ENCODE measurements around the gene TCF7L1. TPM values are rescaled to one million over a fixed set of nuclear protein-coding genes. Genes with fewer than 3 reads are reported as not detected.

Gene TCF7L1
- total and polyA plus RNA-seq, 2 experiments from 2014 or later = 0.65 to 1.8 TPM

DNA sequence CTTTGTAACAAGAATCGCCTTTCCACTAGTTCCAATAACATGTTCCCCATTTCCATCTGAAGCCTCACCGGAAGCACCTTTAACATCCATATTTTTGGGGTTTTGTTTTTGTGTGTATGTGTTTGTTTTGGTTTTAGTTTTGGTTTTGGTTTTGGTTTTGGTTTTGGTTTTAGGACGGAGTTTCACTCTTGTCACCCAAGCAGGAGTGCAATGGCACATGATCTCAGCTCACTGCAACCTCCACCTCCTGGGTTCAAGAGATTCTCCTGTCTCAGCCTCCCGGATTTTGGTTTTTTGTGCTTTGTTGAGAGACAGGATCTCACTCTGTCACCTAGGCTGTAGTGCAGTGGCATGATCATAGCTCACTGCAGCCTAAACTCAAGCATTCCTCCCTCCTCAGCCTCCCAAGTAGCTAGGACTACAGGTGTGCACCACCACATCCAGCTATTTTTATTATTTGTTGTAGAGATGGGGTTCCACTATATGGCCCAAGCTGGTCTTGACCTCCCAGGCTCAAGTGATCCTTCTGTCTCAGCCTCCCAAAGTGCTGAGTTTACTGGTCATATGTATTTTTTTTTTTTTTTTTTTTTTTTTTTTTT, 158.3 kb downstream of the TCF7L1 start:
- Histone ChIP-seq H3K27me3 (replicated peaks; ENCODE audit: insufficient read depth) (no peaks in the 10 kb centered on the region), H3K9ac (no peak overlapping the region), H3K4me2 (ENCODE audit: unreplicated experiment) (no peak overlapping the region), H3K79me2 (ENCODE audit: insufficient read depth) (no peaks in the 10 kb centered on the region), H3K9me2 (ENCODE audit: insufficient read depth) (no peaks in the 10 kb centered on the region), H3K27ac (no peak overlapping the region), H3K36me3 (ENCODE audit: low read depth) (no peaks in the 10 kb centered on the region), H3K4me3 (no peak overlapping the region), H2AFZ (no peak overlapping the region), H3F3A (ENCODE audit: insufficient read depth) (peaks cover 10% of the 10 kb centered on the region; the same call in 1 of the 2 replicates), H3K4me1 (ENCODE audit: insufficient read depth) (peaks cover 18% of the 10 kb centered on the region), H3K9me3 (ENCODE audit: low read depth) (no peaks in the 10 kb centered on the region), H4K20me1 (ENCODE audit: insufficient read depth) (no peaks in the 10 kb centered on the region)
- DNase-seq = no peak
- no peak for TF ChIP-seq EZH2phosphoT487 (IDR thresholded peaks at IDR 0.05; ENCODE audit: insufficient read depth, low read depth)
- no peak for TF ChIP-seq EZH2 (IDR thresholded peaks at IDR 0.05; ENCODE audit: insufficient read depth, poor library complexity, severe bottlenecking)
- in situ Hi-C loops (cut with MboI) = loop anchor here (25.0 kb wide), 1 partner anchor 804 kb away; no protein-coding TSS in a partner anchor
- 97 to 100% methylated on average over 4 of the region's 4 CpGs for WGBS, 2 experiments (ENCODE audit: low coverage in 1 of 2, low lambda C conversion rate in 2 of 2, missing lambda C conversion rate in 2 of 2)

DNA sequence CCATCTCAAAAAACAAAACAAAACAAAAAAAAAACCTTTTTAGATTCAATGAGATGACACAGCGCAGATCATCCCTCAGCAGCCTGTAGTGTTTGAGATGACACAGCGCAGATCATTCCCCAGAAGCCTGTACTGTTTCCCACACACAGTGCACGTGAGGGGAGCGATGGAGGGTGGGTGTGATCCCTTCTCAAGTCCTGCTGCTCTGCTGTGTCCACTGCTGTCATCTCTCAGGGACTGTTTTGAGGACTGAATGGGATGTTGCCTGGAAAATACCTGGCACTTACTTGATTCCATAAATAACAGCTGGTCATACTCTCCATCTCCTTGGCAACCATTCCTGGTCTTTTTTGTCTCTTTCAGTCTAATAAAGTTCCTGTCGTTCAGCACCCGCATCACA, 168.9 kb downstream of the TCF7L1 start:
- in situ Hi-C loops (cut with MboI) = no loop called here
- H3K27me3 ChIP-seq (replicated peaks; ENCODE audit: insufficient read depth) = no peaks in the 10 kb centered on the region
- no peak for TF ChIP-seq EZH2 (IDR thresholded peaks at IDR 0.05; ENCODE audit: insufficient read depth, poor library complexity, severe bottlenecking)
- TF ChIP-seq EZH2phosphoT487 (IDR thresholded peaks at IDR 0.05; ENCODE audit: insufficient read depth, low read depth) = no peak
- no peaks in the 10 kb centered on the region for H4K20me1 ChIP-seq (ENCODE audit: insufficient read depth)
- 85 to 89% methylated on average over 5 to 6 of the region's 6 CpGs for WGBS, 2 experiments (ENCODE audit: low coverage in 1 of 2, low lambda C conversion rate in 2 of 2, missing lambda C conversion rate in 2 of 2)
- H3K4me3 ChIP-seq = no peak overlapping the region
- no peaks in the 10 kb centered on the region for H3K9me3 ChIP-seq (ENCODE audit: low read depth)
- H3K4me2 ChIP-seq (ENCODE audit: unreplicated experiment) = no peak overlapping the region
- DNase-seq = no peak
- H2AFZ ChIP-seq = no peak overlapping the region
- H3K79me2 ChIP-seq (ENCODE audit: insufficient read depth) = no peaks in the 10 kb centered on the region
- H3K36me3 ChIP-seq (ENCODE audit: low read depth) = no peaks in the 10 kb centered on the region
- no peaks in the 10 kb centered on the region for H3K4me1 ChIP-seq (ENCODE audit: insufficient read depth)
- H3K27ac ChIP-seq = no peak overlapping the region
- no peaks in the 10 kb centered on the region for H3K9me2 ChIP-seq (ENCODE audit: insufficient read depth)
- no peak overlapping the region for H3K9ac ChIP-seq
- H3F3A ChIP-seq (ENCODE audit: insufficient read depth) = no peaks in the 10 kb centered on the region

DNA sequence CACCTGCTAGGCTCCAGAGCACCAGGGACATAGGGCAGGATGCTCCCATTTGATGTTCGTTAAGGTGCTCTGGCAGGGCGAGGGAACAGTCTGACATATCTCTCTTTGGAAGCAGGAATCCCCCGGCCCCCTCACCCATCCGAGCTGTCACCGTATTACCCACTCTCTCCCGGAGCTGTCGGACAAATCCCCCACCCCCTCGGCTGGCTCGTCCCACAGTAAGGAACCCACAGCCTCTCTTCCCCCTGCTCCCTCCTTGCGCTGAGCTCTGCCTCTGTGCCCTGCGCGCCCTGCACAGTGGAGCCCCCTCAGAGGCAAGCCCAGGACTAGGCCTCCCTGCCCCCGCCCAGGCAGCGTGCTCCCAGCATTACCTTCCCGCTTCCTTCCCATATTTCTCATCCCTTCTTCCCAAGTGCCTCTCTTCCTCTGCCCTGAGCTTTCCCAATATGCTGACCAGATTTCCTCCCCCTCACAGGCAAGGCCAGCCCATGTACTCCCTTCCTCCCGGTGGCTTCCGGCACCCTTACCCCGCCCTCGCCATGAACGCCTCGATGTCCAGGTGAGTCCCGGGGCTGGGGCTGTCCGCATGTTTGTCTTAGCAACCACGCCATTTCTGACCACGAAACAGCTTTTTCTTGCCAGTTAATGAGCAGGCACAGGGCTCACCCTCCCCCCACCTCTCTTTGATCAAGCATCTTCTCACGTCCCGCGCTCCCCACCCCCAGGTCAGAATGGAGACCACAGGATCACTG, 170.8 kb downstream of the TCF7L1 start:
- Histone ChIP-seq H3K36me3 (ENCODE audit: low read depth) (no peaks in the 10 kb centered on the region), H3K9me2 (ENCODE audit: insufficient read depth) (no peaks in the 10 kb centered on the region), H4K20me1 (ENCODE audit: insufficient read depth) (no peaks in the 10 kb centered on the region), H3K4me2 (ENCODE audit: unreplicated experiment) (no peak overlapping the region), H3K9ac (no peak overlapping the region), H3K79me2 (ENCODE audit: insufficient read depth) (no peaks in the 10 kb centered on the region), H3K27me3 (replicated peaks; ENCODE audit: insufficient read depth) (no peaks in the 10 kb centered on the region), H3K27ac (no peak overlapping the region), H3K4me3 (no peak overlapping the region), H3F3A (ENCODE audit: insufficient read depth) (no peaks in the 10 kb centered on the region), H3K9me3 (ENCODE audit: low read depth) (no peaks in the 10 kb centered on the region), H3K4me1 (ENCODE audit: insufficient read depth) (peaks cover 2% of the 10 kb centered on the region), H2AFZ (no peak overlapping the region)
- 92 to 93% methylated on average over 22 to 28 of the region's 28 CpGs for WGBS, 2 experiments (ENCODE audit: low coverage in 1 of 2, low lambda C conversion rate in 2 of 2, missing lambda C conversion rate in 2 of 2)
- in situ Hi-C loops (cut with MboI) = no loop called here
- TF ChIP-seq EZH2 (IDR thresholded peaks at IDR 0.05; ENCODE audit: insufficient read depth, poor library complexity, severe bottlenecking) (no peak), EZH2phosphoT487 (IDR thresholded peaks at IDR 0.05; ENCODE audit: insufficient read depth, low read depth) (no peak)
- no peak for DNase-seq

DNA sequence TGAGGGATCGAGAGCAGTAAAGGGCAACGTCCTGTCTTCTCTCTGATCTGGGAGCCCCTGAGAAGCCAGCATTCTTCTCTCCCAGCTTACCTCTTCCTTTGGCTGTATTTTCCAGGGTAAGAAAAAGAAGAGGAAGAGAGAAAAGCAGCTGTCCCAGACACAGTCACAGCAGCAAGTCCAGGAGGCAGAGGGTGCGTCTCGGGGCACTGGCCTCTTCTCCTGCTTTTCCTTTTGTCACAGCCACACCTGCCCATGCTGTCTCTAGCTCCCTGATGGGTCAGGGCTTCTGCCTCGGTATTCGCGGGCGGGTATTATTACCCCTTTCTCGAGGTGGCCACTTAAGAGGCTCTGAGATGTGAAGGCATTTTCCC, 174.3 kb downstream of the TCF7L1 start:
- Histone ChIP-seq H3K9me3 (ENCODE audit: low read depth) (no peaks in the 10 kb centered on the region), H3K9me2 (ENCODE audit: insufficient read depth) (no peaks in the 10 kb centered on the region), H3K79me2 (ENCODE audit: insufficient read depth) (no peaks in the 10 kb centered on the region), H3K4me3 (no peak overlapping the region), H4K20me1 (ENCODE audit: insufficient read depth) (no peaks in the 10 kb centered on the region), H3K27me3 (replicated peaks; ENCODE audit: insufficient read depth) (no peaks in the 10 kb centered on the region), H3K9ac (no peak overlapping the region), H3K36me3 (ENCODE audit: low read depth) (no peaks in the 10 kb centered on the region), H3F3A (ENCODE audit: insufficient read depth) (0 out of 2 replicates have a peak, but pooled peaks cover 4% of the 10 kb centered on the region), H3K27ac (no peak overlapping the region), H3K4me1 (ENCODE audit: insufficient read depth) (peaks cover 18% of the 10 kb centered on the region), H3K4me2 (ENCODE audit: unreplicated experiment) (no peak overlapping the region), H2AFZ (no peak overlapping the region)
- WGBS, 2 experiments (ENCODE audit: low coverage in 1 of 2, low lambda C conversion rate in 2 of 2, missing lambda C conversion rate in 2 of 2) = 93 to 94% methylated on average over 9 of the region's 9 CpGs
- in situ Hi-C loops (cut with MboI) = no loop called here
- DNase-seq = no peak
- TF ChIP-seq EZH2 (IDR thresholded peaks at IDR 0.05; ENCODE audit: insufficient read depth, poor library complexity, severe bottlenecking) (no peak), EZH2phosphoT487 (IDR thresholded peaks at IDR 0.05; ENCODE audit: insufficient read depth, low read depth) (no peak)

Data from GM23248 (cell line).